Hepatocyte (in vitro differentiated cells): Measurements from ENCODE around the gene BBS9. TPM values are rescaled to one million over a fixed set of nuclear protein-coding genes. Genes with fewer than 3 reads are reported as not detected.

Experiments
- DNase-seq: peaks from one replicate; pipeline ENCODE4 v3.0.0-alpha.2; 2016; ENCODE audit warnings: low spot score
- H2AFZ ChIP-seq: fragments of 200-600 bp; sonication (generic); 2 replicates; pipeline ENCODE4 v1.6.0; 2016; ENCODE audit warnings: antibody characterized with exemption, mild to moderate bottlenecking
- H3K27ac ChIP-seq: fragments of 200-600 bp; sonication (generic); 2 replicates; pipeline ENCODE4 v1.5.1; 2016; ENCODE audit warnings: mild to moderate bottlenecking
- H3K27me3 ChIP-seq: fragments of 200-600 bp; sonication (generic); 2 replicates; pipeline ENCODE4 v1.6.1; 2016
- H3K36me3 ChIP-seq: fragments of 200-600 bp; sonication (generic); replicated peaks from 2 replicates; pipeline ENCODE4 v1.5.1; 2016; ENCODE audit warnings: low read depth; ENCODE audit not compliant: insufficient read depth
- H3K4me1 ChIP-seq: fragments of 200-600 bp; sonication (generic); 2 replicates; pipeline ENCODE4 v1.5.1; 2016; ENCODE audit warnings: mild to moderate bottlenecking, moderate library complexity; ENCODE audit not compliant: insufficient read depth
- H3K4me2 ChIP-seq: fragments of 200-600 bp; sonication (generic); 2 replicates; pipeline ENCODE4 v1.6.0; 2016
- H3K4me3 ChIP-seq: fragments of 200-600 bp; sonication (generic); 2 replicates; pipeline ENCODE4 v1.5.1; 2016; ENCODE audit warnings: mild to moderate bottlenecking
- H3K79me2 ChIP-seq: fragments of 200-600 bp; sonication (generic); 2 replicates; pipeline ENCODE4 v1.6.0; 2017; ENCODE audit warnings: mild to moderate bottlenecking
- H3K9me2 ChIP-seq: fragments of 200-600 bp; sonication (generic); replicated peaks from 2 replicates; pipeline ENCODE4 v1.6.0; 2017; ENCODE audit warnings: mild to moderate bottlenecking; ENCODE audit not compliant: insufficient read depth
- H3K9me3 ChIP-seq: fragments of 200-600 bp; sonication (generic); 2 replicates; pipeline ENCODE4 v1.5.1; 2016; ENCODE audit warnings: low read depth, mild to moderate bottlenecking
- H4K20me1 ChIP-seq: fragments of 200-600 bp; sonication (generic); 2 replicates; pipeline ENCODE4 v1.6.0; 2016; ENCODE audit warnings: mild to moderate bottlenecking; ENCODE audit not compliant: insufficient read depth, poor library complexity, severe bottlenecking
- EZH2 ChIP-seq: fragments of 200-600 bp; sonication (generic); IDR thresholded peaks from 2 replicates; pipeline ENCODE4 v1.6.1; 2016; ENCODE audit warnings: antibody characterized with exemption, mild to moderate bottlenecking, borderline replicate concordance
- EZH2phosphoT487 ChIP-seq: fragments of 200-600 bp; sonication (generic); IDR thresholded peaks from one replicate; pipeline ENCODE4 v1.6.1; 2018; ENCODE audit warnings: antibody characterized with exemption, mild to moderate bottlenecking, low read depth, moderate library complexity; ENCODE audit not compliant: unreplicated experiment, severe bottlenecking
- WGBS: methylation state at CpG from one replicate; pipeline ENCODE4 v1.1.6; 2016; ENCODE audit warnings: low lambda C conversion rate; ENCODE audit errors: missing lambda C conversion rate; 5-methylcytosine and 5-hydroxymethylcytosine counted together
- polyA plus RNA-seq: library from polyadenylated mRNA; unstranded; fragments of >200 nt; fragmentation: Nextera tagmentation; extraction: Ambion mirVana; gene quantifications from 2 replicates; pipeline ENCODE4 v1.2.1, GENCODE V29; 2016
- total RNA-seq: library from RNA; depleted of rRNA; stranded (reverse); fragments of >200 nt; gene quantifications from 2 replicates; pipeline ENCODE4 v1.2.3, GENCODE V29; 2014
- TF ChIP-seq, protein P1 (sequence below): fragments of 200-600 bp; sonication (generic); IDR thresholded peaks from 2 replicates; pipeline ENCODE4 v1.5.1; 2016; ENCODE audit warnings: antibody characterized with exemption, mild to moderate bottlenecking; ENCODE audit not compliant: poor library complexity

Gene BBS9
- total and polyA plus RNA-seq, 2 experiments from 2014 or later = 10.1 to 12.3 TPM

DNA sequence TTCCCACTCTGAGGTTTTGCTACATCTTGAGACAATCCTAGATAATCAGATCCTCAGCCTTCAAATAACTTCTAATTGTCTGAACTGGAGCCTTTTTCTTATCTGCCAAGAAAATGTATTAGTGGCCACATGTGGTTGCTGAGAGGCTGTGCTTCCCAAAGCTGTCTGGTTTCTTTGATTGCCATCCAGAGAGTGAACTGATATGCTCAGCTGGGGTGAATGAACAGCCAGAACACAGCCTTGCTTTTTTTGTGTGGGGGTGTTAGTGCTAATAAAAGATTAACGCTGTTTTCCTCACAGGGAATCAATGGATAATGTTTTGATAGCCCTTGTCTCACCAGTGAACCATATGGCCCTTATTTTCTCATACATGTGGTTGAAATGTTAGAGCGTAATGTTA is 66.9 kb downstream of the BBS9 start:
- no peaks in the 10 kb centered on the region for H3K27me3 ChIP-seq
- no peak overlapping the region for H3K4me3 ChIP-seq
- H3K4me1 ChIP-seq = no peaks in the 10 kb centered on the region
- no peaks in the 10 kb centered on the region for H3K79me2 ChIP-seq
- no peak overlapping the region for H3K4me2 ChIP-seq
- no peak for DNase-seq
- no peak overlapping the region for H2AFZ ChIP-seq
- no peaks in the 10 kb centered on the region for H4K20me1 ChIP-seq
- H3K9me2 ChIP-seq = no peaks in the 10 kb centered on the region
- H3K36me3 ChIP-seq = no peaks in the 10 kb centered on the region
- no peak overlapping the region for H3K27ac ChIP-seq
- H3K9me3 ChIP-seq = no peaks in the 10 kb centered on the region
- TF ChIP-seq EZH2 (no peak), EZH2phosphoT487 (no peak)
- TF ChIP-seq, protein P1, sequence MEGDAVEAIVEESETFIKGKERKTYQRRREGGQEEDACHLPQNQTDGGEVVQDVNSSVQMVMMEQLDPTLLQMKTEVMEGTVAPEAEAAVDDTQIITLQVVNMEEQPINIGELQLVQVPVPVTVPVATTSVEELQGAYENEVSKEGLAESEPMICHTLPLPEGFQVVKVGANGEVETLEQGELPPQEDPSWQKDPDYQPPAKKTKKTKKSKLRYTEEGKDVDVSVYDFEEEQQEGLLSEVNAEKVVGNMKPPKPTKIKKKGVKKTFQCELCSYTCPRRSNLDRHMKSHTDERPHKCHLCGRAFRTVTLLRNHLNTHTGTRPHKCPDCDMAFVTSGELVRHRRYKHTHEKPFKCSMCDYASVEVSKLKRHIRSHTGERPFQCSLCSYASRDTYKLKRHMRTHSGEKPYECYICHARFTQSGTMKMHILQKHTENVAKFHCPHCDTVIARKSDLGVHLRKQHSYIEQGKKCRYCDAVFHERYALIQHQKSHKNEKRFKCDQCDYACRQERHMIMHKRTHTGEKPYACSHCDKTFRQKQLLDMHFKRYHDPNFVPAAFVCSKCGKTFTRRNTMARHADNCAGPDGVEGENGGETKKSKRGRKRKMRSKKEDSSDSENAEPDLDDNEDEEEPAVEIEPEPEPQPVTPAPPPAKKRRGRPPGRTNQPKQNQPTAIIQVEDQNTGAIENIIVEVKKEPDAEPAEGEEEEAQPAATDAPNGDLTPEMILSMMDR = no peak
- WGBS = 56% methylated on average over 2 of the region's 2 CpGs

GRCh38 chr7:33200282-33200681 is 70.9 kb downstream of the BBS9 start:
- 100% methylated on average over 1 of the region's 1 CpG for WGBS
- Histone ChIP-seq H3K36me3 (no peaks in the 10 kb centered on the region), H3K4me1 (no peaks in the 10 kb centered on the region), H3K27ac (no peak overlapping the region), H2AFZ (no peak overlapping the region), H3K4me2 (no peak overlapping the region), H3K9me3 (no peaks in the 10 kb centered on the region), H3K79me2 (no peaks in the 10 kb centered on the region), H4K20me1 (no peaks in the 10 kb centered on the region), H3K4me3 (no peak overlapping the region), H3K27me3 (no peaks in the 10 kb centered on the region), H3K9me2 (no peaks in the 10 kb centered on the region)
- DNase-seq = no peak
- TF ChIP-seq, protein P1 = no peak
- no peak for TF ChIP-seq EZH2
- no peak for TF ChIP-seq EZH2phosphoT487

- Histone ChIP-seq H2AFZ (no peak overlapping the region), H3K27me3 (no peaks in the 10 kb centered on the region), H3K36me3 (no peaks in the 10 kb centered on the region), H3K9me3 (no peaks in the 10 kb centered on the region), H3K4me1 (no peaks in the 10 kb centered on the region), H3K27ac (no peak overlapping the region), H3K4me2 (no peak overlapping the region), H4K20me1 (no peaks in the 10 kb centered on the region), H3K4me3 (no peak overlapping the region), H3K9me2 (no peaks in the 10 kb centered on the region), H3K79me2 (no peaks in the 10 kb centered on the region)
- 98% methylated on average over 2 of the region's 2 CpGs for WGBS
- TF ChIP-seq EZH2 (no peak), EZH2phosphoT487 (no peak)
- TF ChIP-seq, protein P1 = no peak
- DNase-seq = no peak
Observed at GRCh38 chr7:33201821-33202220, 72.5 kb downstream of the BBS9 start.

DNA sequence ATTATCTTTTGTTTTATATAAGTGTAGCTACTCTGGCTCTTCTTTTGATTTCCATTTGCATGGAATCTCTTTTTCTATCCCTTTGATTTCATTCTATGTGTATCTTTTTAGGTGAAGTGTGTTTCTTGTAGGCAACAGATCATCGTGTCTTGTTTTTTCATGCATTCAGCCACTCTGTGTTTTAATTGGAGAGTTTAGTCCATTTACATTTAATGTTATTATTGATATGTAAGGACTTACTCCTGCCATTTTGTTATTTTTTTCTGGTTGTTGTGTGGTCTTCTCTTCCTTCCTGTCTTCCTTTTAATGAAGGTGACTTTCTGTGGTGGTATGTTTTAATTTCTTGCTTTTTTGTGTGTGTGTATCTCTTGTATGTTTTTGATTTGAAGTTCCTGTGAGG is 81.6 kb downstream of the BBS9 start:
- Histone ChIP-seq H3K36me3 (no peaks in the 10 kb centered on the region), H3K4me3 (no peak overlapping the region), H3K9me3 (peaks cover 17% of the 10 kb centered on the region), H3K79me2 (no peaks in the 10 kb centered on the region), H3K4me1 (no peaks in the 10 kb centered on the region), H2AFZ (no peak overlapping the region), H4K20me1 (no peaks in the 10 kb centered on the region), H3K27ac (no peak overlapping the region), H3K27me3 (no peaks in the 10 kb centered on the region), H3K9me2 (no peaks in the 10 kb centered on the region), H3K4me2 (no peak overlapping the region)
- 100% methylated on average over 1 of the region's 1 CpG for WGBS
- DNase-seq = no peak
- no peak for TF ChIP-seq EZH2
- TF ChIP-seq EZH2phosphoT487 = no peak
- TF ChIP-seq, protein P1 = no peak
